B cell (primary cell): ENCODE results near the gene LRRC4C.

ENCODE experiments used
- CTCF ChIP-seq: fragments of 200-600 bp; IDR thresholded peaks from one replicate; pipeline ENCODE4 v1.8.0; 2022; ENCODE audit warnings: antibody characterized with exemption, mild to moderate bottlenecking
- EZH2 ChIP-seq: IDR thresholded peaks from 2 replicates; pipeline ENCODE4 v1.6.1; 2012; ENCODE audit warnings: borderline replicate concordance, low read depth, mild to moderate bottlenecking, moderate library complexity, low read length; ENCODE audit not compliant: insufficient read depth, poor library complexity, severe bottlenecking

GRCh38 chr11:40569947-40570531 is 889.4 kb downstream of the LRRC4C start:
- TF ChIP-seq EZH2: no peak
- no peak for TF ChIP-seq CTCF
